Measurements from ENCODE around the gene CYP2D6.
"Not testable (repeated sequence)": the region's sequence is repeated elsewhere in the genome, so short reads cannot be mapped to it uniquely, and the experiment has no call there.

CYP2D6 gene

DNA sequence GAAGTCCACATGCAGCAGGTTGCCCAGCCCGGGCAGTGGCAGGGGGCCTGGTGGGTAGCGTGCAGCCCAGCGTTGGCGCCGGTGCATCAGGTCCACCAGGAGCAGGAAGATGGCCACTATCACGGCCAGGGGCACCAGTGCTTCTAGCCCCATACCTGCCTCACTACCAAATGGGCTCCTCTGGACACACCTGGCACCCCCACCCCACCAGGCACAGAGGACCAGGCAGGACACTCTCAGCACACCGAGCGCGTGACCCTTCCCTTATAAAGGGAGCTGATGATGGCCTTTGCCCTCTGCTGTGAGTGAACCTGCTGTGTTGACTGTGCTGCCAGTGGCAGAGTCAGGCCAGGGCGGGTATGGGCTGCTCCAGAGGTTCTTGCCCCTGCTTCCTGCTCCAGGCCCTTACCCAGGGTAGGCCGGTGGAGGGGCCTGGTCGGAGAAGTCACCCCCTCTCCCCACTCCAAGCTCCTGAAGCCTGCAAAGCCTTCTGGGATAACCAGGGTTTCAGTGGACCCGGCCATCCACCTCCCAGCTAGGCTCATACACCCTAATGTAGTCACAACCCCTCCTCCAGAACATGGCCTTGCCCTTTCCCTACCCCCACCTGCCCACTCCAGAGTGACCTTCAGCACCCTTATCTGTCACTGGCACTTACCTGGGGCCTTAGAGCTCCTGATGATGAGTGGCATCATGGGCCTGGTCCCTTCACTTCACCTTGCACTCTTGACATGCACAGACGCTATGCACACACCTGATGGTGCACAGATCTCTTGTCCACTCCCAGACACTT is at the start of gene CYP2D6:
TSS of gene CYP2D6 (minus strand) at position 172 of the 793 bp plus-strand sequence. CDS start at position 153, 19 bp downstream.
- DNase-seq, result not testable (repeated sequence)

DNA sequence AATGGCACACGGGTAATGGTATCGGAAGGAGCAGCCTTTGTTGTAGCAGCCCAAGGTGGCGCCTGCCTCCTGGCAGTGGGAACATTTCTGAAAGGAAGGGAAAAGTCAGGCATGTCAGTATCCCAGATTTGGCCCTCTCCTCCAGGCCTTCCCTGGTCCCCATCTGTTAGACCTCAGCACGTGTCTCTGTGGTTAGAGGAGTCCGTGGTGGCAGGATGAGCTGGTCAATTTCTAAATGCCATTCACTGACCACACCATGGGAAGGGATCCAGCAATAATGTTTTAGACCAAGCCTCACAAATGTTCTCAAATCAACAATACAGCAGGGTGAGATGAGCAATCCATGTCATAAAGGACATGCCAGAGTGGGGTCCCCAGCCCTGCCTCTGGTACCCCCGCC is 49.0 kb upstream of the CYP2D6 start:
- peak; percentile 38 for DNase-seq

DNA sequence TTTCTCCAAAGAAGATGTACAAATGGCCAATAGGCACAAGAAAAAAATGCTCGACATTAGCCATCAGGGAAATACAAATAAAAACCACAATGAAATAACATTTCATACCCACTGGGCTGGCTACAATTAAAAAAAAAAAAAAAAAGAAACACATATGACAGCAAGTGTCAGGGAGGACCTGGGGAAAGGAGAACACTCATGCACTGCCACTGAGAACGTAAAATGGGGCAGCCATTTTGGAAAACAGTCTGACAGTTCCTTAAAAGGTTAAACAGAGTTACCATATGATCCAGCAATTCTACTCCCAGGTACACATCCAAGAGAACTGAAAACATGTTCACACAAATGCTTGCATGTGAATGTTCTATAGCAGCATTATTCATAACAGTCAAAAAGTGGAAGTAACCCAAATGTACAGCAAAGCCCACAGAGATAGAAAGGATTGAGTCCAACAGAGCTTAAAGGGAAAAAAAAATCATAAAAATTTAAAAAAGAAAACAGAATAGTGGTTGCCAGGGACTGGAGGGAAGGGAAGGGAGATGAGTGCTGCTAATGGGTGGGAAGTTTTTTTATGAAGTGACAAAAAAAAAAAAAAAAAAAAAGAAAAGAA is 48.4 kb upstream of the CYP2D6 start:
- DNase-seq, result no peak

DNA sequence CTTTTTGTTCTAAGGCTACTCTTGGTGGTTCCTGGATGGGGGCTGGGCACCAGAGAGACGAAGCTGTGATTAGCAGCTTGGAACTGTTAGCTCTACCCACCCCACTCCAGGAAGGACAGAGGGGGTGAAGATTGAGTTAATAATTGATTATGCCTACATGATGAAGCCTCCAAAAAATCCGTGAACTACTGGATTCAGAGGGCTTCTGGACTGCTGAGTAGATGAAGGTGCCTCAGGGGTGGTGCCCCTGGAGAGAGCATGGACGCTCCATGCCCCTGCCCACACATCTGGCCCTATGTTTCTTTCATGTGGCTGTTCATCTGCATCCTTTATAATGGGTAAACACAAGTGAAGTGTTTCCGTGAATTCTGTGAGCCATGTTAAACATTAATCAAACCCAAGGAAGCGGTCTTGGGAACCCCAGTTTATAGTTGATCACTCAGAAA is 47.3 kb upstream of the CYP2D6 start:
- no peak for DNase-seq

DNA sequence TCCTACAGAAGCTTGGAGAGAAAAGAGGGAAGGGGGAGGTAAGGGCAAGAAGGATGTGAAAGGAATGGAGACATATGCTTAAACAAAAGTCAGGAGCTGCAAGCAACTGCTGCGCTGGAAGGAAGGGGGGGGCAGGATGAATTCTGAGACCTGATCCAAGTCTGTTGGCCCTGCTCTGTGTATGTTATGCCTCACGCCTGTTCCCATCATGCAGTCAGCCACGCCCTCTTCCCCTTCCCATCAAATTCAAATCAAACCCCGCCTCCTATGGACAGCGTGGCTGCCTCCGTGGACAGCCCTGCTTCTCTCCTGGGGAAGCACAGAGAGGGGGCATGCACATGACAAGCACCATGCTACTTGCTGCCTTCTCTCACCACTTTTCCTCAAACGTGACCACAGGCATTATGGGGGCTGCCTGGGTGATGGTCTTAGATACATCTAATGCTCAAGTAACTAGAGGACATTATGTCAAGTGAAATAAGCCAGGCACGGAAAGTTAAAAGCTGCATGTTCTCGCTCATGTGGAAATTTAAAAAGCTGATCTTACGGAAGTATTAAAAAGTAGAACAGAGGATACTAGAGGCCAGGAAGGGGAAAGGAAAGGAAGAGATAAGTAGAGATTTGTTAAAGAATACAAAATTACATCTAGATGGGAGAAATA is 45.8 kb upstream of the CYP2D6 start:
- DNase-seq, result no peak

DNA sequence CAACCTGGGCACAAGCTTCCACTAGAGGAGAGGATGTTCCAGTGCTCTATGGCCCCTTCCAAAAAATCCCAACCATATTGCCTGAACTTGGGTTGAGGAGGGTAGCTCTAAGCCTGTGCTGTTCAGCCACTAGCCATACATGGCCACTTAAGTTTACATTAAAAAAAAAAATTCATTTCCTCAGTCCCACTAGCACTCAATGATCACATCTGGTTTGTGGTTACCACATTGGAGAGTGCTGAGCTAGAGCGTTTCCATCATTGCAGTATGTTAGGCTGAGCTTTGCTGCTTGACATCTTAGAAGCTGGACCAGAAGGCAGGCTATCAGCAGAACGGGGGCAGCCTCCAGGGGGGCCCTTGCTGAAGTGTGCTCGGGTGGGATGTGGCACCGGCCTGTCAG is 43.5 kb upstream of the CYP2D6 start:
- DNase-seq, result no peak

DNA sequence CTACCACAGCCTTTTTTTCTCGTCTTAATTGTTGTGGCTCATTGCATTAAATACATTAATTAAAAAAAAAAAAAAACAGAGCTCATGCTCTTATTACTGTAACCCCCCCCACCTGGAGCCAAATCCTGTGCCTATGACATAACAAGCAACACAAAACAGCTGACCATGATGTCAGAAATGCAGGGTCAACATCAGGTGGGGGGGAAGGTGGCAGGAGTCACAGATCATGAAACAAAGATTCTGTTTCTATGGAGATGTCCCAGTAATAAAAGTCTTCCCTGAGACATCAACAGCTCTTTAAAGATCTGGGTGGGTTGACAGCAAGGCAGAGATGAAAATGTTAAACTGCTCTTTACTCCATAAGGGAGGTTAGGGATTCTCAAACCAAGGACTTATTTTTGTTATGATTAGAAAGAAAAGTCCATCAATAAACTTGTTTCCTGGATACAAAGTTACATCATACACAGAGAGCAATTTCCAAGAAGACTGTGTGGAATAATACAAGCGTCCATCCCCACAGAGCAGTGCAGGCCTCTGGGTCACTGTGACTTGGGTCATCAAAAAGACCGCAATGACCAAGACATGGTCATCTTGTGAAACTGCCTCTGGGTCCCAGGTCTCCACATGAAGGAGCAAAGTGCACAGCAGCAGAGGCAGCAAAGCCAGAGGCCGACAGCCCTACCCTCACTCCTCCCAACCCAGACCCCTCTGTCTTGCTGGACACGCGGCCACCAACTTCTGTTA is 42.7 kb upstream of the CYP2D6 start:
- no peak for DNase-seq

DNA sequence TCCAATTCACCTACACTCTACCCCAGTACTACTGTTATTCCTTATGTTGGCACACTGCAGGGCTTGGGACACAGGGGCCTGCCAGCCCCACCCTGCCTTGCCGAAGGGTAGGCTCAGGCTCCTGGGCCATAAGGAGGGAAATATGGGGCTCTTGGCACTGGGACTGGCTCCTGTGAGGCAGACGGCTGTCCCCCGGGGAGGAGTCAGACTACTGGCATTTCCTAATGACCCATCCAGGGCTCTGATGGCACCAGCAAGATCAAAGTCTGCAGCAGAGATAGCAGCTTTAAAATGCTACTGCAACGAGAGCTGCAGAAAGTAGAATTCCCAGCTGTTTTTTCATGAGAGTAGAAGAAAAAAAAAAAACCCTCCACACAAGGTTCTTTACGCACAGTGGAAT is 42.2 kb upstream of the CYP2D6 start:
- DNase-seq, result no peak

DNA sequence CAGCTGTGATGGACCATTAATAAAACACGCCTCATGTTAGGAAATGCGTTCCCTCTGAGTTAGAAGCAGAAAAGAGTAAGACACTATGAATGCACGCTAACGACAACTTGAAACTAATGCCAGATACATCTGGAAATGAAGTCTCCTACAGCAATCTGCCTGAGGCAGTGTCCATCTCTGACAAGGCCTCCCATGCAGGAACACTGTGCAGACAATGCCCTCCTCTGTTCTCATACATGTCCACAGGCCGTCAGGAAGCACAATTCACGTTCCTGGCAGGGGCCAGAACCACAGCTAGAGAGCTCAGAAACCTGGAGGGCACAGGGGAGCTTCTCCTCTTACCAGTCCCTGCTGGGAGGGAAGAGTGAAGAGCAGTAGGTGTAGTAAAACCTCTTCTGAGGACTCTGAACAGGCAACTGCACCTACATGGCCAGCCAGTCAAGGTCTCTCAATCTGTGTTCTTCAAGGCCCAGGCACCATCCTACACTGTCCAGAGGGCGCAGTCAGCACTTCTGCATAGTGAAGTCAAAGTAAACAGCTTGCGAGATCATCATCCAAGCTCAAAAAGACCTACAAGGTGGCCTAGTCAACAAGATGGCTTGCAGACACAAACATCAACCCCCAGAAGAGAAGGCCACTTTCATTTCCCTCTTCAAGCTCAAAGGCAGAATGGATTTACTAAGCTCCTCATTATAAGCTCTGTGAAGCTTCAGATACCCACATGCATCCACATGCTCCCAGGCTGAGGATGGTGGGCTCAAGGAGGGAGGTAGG is 41.5 kb upstream of the CYP2D6 start:
- no peak for DNase-seq

DNA sequence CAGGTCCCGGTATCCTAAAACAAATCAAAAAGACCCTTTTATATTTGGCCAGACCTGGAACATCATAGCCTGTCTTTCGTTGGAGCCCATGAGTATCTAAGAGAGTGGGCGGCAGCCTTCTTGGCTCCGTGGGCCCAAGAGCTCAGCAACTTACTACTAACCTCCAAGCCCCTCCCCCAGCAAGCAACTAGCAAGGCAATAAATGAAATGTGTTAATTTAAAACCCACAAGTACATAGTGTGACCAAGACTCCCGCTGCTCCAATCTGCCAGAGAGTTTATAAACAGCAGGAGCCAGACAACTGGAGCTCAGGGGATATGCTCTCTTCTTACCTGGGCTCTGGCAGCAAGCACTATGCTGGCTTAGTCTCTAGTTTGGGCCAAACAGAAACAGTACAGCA is 40.8 kb upstream of the CYP2D6 start:
- DNase-seq, result no peak

DNA sequence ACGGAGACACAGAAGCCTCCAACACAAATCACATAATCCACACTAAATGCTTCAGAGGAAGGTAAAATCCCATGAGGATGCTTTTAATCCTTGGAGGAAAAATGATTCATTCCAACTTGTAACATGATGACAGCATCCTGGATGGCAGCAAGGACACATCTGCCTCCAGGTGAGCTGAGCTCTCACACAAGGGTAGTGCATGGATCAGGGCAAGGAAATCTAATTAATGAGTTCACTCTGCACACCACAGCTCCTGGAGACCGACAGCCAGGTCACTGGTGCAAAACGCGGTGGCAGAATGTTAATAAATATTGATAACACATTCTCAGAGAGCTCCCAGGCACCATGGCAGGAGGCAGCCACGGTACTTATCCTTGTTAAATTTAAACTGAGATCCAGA is 40.3 kb upstream of the CYP2D6 start:
- no peak for DNase-seq

DNA sequence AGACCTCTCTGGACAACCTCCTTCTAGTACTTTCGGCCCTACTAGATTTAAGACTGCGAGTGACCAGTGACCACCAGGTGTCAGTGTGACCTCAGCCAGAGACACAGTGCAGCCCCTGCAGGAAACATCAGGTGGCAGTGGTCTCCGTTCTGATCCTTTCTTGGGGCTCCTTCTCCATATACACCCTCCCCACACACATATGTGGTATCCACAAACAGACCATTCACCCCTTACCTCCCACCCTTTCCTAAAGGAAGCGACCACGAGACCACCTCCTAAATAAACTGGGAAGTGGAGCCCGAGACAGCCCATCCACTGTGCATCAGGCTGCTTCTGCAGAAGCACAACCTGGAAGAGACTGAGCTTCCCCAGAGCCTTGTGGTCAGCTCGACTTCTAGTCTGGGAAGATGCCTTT is 38.5 kb upstream of the CYP2D6 start:
- no peak for DNase-seq

DNA sequence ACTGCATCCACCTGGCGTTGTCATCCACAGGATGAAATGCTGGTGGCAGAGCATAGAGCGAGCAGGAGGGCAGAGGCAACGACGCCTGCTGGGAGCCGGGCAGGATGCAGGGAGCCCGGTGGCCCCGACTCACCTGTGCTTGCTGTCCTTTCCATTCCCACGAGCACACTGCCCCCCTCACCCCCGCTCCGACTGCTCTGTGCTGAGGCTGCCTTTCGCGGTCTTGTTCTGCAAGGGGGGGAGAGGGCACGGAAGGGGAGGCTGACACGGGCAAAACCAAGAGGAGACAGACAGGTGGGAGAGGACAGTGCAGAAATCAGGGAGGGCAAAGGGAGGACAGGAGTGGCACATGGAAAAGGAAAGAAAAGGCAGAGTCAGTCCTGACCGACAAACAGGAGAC is 37.9 kb upstream of the CYP2D6 start:
- DNase-seq, result no peak

DNA sequence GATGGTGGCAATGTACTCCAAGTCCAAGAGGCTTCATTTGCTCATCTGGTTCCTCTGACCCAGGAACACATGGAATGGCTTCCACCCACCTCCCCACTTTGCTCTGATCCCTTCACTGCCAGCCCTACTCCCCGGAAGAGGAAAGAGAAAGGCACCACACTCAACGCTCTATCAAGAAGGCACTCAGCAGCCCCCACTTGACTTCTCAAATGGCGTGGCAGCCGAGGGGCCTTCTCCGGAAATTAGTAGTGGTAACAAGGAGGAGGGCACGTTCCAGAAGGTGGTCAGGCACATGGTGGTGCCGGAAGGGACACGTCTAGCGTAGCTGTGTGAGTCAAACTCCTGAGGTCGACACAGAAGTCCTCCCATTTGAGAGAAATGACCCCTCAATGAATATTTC is 36.5 kb upstream of the CYP2D6 start:
- DNase-seq, result no peak

DNA sequence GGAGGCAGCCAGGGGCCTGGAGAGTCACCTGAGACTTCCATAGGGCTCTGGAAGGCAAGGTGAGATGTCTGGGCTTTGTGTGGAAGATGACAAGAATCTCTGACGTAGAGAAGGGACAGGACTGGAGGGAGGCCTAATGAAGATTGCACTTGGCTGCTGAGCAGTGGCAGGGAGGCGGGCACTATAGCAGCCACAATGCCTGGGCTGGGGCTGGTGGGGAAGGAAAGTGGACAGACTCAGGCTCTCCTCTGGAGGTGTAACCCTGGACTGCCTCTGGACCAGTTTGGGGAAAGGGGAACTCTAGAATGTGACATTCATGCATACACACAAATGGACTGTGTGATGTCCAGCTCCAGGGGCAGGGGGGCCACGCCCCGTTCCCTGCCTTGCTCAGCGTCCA is 34.3 kb upstream of the CYP2D6 start:
- DNase-seq, result no peak

DNA sequence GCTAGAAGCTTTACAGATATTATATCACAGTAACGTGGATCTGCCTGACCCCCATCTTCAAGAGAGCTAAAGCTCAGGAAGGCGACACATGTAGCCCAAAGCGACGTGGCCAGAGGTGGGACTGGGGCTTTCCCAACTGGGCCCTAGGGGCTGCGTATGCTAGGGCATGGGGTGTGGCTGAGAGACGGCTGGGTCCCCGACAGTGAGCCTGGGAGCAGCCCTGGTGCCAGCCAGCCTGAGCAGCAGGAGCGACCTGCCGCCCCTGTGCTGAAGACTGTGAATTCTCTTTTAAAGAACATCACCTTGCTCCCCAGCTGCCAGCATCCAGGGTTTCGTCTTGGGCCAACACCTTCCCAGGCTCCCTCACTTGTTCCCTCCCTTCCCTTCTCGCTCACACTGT is 32.9 kb upstream of the CYP2D6 start:
- DNase-seq, result no peak

DNA sequence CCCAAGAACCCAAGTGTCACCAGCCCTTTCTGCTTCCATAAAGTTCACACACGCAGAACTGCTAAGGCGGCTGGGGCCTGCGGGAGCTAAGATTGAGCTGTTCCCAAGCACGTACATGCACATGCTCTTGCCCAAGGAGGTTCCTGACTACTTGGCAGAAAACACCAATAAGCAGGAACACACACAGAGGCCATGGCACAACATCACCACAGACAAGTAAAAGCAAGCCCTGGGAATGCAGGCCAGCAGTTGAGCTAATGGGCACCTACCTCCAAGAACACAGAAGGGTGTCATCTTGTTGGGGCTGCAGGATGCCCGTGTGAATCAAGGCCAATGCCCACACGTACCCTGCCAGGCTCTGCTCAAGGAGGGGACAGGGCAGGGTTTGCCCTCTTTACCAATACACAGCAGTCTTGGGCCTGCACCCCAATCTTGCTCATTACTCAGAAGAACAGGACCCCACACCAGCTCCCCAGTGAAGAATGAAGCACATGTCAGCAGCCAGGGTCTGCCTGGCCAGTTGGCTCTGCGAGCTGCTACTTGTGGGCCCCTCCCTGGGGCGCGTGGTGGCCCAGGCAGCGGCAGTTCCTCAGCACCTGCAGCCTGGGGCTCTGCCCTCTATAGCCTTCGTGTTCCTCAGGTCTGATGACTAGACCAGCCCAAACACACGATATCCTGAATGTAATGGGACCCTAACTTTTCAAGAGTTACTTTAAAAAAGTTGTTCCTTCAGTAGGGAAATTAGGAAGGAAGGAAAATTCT is 32.3 kb upstream of the CYP2D6 start:
- DNase-seq, result no peak

DNA sequence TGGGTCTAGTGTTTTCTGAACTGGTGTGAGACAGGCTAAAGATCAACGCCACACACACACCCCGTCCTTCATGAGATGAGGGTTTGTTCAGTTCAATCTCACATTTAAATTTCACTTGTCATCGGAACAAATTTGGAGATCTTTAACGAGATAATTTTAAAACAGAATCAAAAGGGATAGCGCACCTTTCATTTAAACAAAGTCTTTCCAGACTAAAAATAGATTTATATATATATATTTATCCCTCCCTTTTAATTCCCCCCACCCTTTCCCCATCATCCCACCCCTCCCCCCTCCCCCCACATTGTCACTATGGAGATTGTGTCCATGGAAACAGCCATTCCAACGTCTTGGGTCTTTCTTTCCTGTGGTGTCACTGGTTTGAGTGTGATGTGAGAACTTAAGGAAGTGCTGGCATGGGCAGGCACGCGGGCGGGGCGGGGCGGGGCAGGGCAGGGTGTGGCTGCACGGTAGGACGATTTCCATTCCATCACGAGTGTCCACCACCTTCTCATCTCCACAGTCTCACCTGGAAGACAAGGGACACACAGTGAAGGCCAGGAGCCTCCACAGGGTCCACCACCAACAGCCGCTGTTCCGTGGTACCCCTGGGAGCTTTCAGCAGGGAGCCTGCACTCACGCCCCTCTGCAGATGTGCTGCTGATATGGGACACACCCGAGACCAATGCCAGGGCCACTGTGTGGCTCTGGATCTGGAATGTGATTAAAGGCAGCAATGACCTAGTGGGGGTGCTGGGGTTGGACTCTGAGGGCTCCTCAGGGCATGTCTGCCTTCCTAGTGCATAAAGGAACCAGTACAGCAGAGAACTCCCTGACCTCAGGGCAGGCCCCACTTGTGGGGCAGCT is 30.5 kb upstream of the CYP2D6 start:
- no peak for DNase-seq

DNA sequence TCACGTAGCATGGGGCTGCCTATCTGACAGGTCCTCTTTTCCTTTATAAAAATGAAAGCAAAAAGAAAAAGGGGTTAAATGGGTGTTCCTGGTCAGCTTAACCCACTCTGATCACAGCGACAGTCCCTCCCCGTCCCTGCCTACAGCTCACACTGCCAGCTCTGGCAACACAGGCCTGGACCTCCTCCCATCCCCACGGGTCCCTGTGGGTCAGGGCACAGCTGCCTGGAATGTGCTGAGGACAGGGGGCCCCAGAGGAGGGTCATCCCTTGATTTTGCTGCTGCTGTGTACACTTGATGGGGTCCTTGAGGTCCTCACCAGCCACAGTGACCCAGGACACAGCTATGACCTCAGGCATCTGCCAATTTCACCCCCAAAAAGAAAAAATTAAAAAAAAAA is 29.6 kb upstream of the CYP2D6 start:
- no peak for DNase-seq

DNA sequence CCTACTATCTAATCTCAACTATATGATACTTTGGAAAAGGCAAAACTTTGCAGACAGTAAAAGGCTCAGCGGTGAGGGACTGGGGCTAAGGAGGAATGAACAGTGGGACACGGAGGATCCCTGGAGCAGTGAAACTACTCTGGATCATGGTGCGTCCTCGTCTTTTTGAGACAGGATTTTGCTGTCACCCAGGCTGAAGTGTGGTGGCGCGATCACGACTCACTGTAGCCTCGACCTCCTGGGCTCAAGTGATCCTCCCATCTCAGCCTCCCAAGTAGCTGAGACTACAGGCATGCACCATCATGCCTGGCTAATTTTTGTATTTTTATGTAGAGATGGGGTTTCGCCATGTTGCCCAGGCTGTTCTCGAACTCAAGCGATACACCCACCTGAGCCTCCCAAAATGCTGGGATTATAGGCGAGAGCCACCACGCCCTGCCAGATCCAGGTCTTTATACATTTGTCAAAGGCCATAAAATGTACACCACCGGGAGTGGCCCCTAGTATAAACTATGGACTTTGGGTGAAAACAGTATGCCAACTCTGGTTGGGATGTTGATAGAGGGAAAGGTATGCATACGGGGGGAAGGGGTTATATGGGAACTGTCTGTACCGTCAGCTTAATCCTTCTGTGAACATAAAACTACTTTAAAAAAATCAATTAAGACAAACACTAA is 28.0 kb upstream of the CYP2D6 start:
- DNase-seq, result no peak
